ENCODE results near the gene EFNA5. TPM values are rescaled to one million over a fixed set of nuclear protein-coding genes. Genes with fewer than 3 reads are reported as not detected.

The EFNA5 gene
- polyA plus RNA-seq, 1 donor from 2014 or later = 4.2 TPM

GRCh38 chr5:107501965-107502675 lies 168.6 kb downstream of the EFNA5 start:
- H4K20me1 ChIP-seq (ENCODE audit: insufficient read depth) = no peaks in the 10 kb centered on the region
- H3K9ac ChIP-seq (ENCODE audit: low read length) = no peak overlapping the region
- no peaks in the 10 kb centered on the region for H3F3A ChIP-seq (ENCODE audit: insufficient read depth, low read length, poor library complexity, severe bottlenecking)
- H3K79me2 ChIP-seq (replicated peaks; ENCODE audit: insufficient read depth, low read length) = peaks cover 32% of the 10 kb centered on the region
- H3K4me2 ChIP-seq (ENCODE audit: low read length) = no peak overlapping the region
- no peak overlapping the region for H2AFZ ChIP-seq (ENCODE audit: low read depth, low read length)
- H3K36me3 ChIP-seq (ENCODE audit: insufficient read depth, low read length) = no peaks in the 10 kb centered on the region
- no peak for TF ChIP-seq REST (IDR thresholded peaks at IDR 0.05; ENCODE audit: borderline replicate concordance)
- TF ChIP-seq TAF1 (IDR thresholded peaks at IDR 0.05; ENCODE audit: low read depth) = no peak
- no peak for TF ChIP-seq POLR2AphosphoS5 (IDR thresholded peaks at IDR 0.05)
- no peak for TF ChIP-seq SMC3 (conservative IDR thresholded peaks at IDR 0.05; ENCODE audit: poor library complexity)
- no peak for TF ChIP-seq EP300 (conservative IDR thresholded peaks at IDR 0.05; ENCODE audit: poor library complexity, severe bottlenecking)
- TF ChIP-seq MXI1 (conservative IDR thresholded peaks at IDR 0.05; ENCODE audit: poor library complexity, severe bottlenecking) = no peak
- no peak for TF ChIP-seq CTCF (IDR thresholded peaks at IDR 0.05; ENCODE audit: poor library complexity, severe bottlenecking)
- no peak for TF ChIP-seq EZH2 (IDR thresholded peaks at IDR 0.05; ENCODE audit: borderline replicate concordance, insufficient read depth, low read length, poor library complexity, severe bottlenecking)
- TF ChIP-seq RAD21 (conservative IDR thresholded peaks at IDR 0.05) = no peak
- H3K9me3 ChIP-seq (ENCODE audit: low read length) = no peaks in the 10 kb centered on the region
- no peaks in the 10 kb centered on the region for H3K27me3 ChIP-seq (ENCODE audit: insufficient read depth, low read depth, low read length)
- H3K9me2 ChIP-seq (ENCODE audit: insufficient read depth, low read length) = no peaks in the 10 kb centered on the region
- H3K4me3 ChIP-seq (ENCODE audit: low read length) = no peak overlapping the region
- H3K27ac ChIP-seq (ENCODE audit: low read length) = no peak overlapping the region

- Histone ChIP-seq H2AFZ (ENCODE audit: low read depth, low read length) (no peak overlapping the region), H3K4me2 (ENCODE audit: low read length) (no peak overlapping the region), H3K36me3 (ENCODE audit: insufficient read depth, low read length) (no peaks in the 10 kb centered on the region), H3K27ac (ENCODE audit: low read length) (no peak overlapping the region), H3K27me3 (ENCODE audit: insufficient read depth, low read depth, low read length) (no peaks in the 10 kb centered on the region), H4K20me1 (ENCODE audit: insufficient read depth) (no peaks in the 10 kb centered on the region), H3K4me3 (ENCODE audit: low read length) (no peak overlapping the region), H3K9ac (ENCODE audit: low read length) (no peak overlapping the region), H3K9me2 (ENCODE audit: insufficient read depth, low read length) (no peaks in the 10 kb centered on the region), H3K79me2 (replicated peaks; ENCODE audit: insufficient read depth, low read length) (peaks cover 28% of the 10 kb centered on the region), H3F3A (ENCODE audit: insufficient read depth, low read length, poor library complexity, severe bottlenecking) (no peaks in the 10 kb centered on the region), H3K9me3 (ENCODE audit: low read length) (no peaks in the 10 kb centered on the region)
- TF ChIP-seq SMC3 (conservative IDR thresholded peaks at IDR 0.05; ENCODE audit: poor library complexity) = no peak
- no peak for TF ChIP-seq TAF1 (IDR thresholded peaks at IDR 0.05; ENCODE audit: low read depth)
- TF ChIP-seq POLR2AphosphoS5 (IDR thresholded peaks at IDR 0.05) = no peak
- TF ChIP-seq MXI1 (conservative IDR thresholded peaks at IDR 0.05; ENCODE audit: poor library complexity, severe bottlenecking) = no peak
- TF ChIP-seq RAD21 (conservative IDR thresholded peaks at IDR 0.05) = no peak
- TF ChIP-seq EZH2 (IDR thresholded peaks at IDR 0.05; ENCODE audit: borderline replicate concordance, insufficient read depth, low read length, poor library complexity, severe bottlenecking) = no peak
- TF ChIP-seq CTCF (IDR thresholded peaks at IDR 0.05; ENCODE audit: poor library complexity, severe bottlenecking) = no peak
- no peak for TF ChIP-seq EP300 (conservative IDR thresholded peaks at IDR 0.05; ENCODE audit: poor library complexity, severe bottlenecking)
- no peak for TF ChIP-seq REST (IDR thresholded peaks at IDR 0.05; ENCODE audit: borderline replicate concordance)
Measured at GRCh38 chr5:107500840-107501239, 169.9 kb downstream of the EFNA5 start.

Data from neural cell (in vitro differentiated cells).